ENCODE measurements around the gene NIT2.

Gene NIT2

DNA sequence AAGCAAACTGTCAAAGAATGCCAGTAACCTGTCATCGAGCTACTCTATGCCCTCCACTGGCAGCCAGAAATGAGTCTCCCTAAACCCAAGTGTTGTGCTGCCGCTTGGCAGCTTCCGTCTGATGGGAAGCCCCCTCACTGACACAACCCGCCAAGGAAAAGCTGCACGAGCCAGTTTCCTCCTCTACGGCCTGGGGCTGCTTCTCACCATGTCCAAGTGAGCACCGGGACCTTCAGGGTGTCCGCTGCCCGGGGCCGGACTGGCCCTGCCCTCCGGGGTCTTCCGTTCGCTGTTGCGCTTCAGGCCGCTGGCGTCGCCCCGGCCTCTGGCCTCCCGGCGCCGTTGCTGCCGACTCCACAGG, 65.8 kb downstream of the NIT2 start:
- no peak for DNase-seq

DNA sequence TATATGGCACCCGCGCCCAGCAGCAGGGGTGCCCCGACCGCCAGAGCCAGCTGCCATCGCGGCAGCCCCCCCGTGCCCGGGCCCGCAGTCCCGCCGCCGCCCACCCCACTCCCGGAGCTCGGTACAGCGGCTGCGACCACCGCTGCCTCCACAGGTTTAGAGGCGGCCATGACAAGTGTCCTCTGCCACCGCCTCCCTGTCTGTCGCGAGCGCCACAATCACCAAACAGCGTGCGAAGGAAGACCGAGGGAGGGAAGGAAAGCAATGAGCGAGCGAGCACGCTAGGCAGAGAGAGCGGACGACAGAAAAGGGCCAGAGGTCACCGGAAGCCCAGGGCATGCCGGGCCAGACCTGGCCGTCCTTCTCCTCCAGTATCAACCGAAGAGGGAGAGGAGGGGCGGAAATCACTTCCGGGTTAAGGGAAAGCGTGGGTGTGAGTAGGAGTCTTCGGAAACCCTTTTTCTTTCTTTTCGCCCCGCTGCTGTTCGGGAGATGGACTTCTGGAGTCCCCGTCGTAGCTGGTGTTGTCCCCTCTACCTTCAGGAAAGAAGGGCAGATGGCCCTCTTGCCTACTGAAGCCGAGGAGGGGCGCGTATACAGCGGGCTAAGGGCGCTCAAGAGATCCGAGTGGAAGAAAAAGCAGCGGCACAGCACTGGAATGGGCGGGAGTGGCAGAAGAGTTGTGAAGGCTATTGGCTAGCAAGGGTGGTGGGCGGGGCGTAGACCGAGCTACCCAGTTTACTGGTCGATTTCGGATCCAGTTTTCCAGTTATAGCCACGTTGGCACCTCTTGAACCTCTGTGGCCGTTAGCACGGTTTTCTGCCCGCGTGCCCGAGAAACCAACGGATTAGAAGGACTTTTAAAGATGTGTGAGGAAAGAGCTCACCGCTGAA, 66.5 kb downstream of the NIT2 start, which contains the start of the genes LNP1 and TOMM70:
TSS of gene LNP1 (plus strand) at position 760 of the 894 bp plus-strand sequence. CDS start 28,191 bp downstream, outside the sequence.
TSS of gene TOMM70 (minus strand) at position 310 of the 894 bp plus-strand sequence. CDS start at position 170, 140 bp downstream.
- DNase-seq: peak; percentile 98

DNA sequence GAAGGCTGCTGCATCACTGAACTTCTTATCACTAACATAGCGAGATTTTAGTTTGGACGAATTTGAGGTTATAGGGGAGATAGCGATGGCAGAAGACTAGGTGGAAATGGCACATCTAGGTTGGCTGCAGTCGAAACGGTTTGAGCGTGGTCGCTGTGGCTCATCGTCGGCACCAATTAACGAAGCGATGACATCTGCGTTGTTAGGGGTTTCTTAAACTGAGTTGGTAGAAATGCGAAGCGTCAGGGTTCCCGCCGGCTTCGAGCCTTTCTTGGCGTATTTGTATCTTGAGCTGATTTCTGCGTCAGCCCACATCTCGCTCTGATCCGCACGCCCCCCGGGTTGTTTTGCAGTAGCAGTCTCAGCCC, 67.1 kb downstream of the NIT2 start:
- no peak for DNase-seq

DNA sequence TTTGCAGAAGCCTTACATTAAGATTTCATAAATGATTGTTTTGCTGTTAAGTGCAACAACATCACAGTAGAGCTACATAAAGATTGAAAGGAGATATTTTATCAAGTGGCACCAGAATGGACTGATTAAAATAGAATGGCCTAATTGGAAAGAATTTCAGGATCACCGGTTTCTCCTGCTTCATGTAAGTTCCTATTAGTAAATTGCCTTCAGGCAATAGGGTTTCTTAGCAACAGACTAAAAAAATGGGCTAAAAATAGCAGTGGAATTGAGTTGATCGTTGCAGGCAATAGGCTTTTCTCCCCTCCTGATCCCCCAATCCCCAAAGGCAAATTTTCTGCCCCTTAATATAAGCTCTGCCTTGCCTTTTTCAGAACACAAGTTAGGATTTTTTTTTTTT, 67.7 kb downstream of the NIT2 start:
- DNase-seq: peak; percentile 26

DNA sequence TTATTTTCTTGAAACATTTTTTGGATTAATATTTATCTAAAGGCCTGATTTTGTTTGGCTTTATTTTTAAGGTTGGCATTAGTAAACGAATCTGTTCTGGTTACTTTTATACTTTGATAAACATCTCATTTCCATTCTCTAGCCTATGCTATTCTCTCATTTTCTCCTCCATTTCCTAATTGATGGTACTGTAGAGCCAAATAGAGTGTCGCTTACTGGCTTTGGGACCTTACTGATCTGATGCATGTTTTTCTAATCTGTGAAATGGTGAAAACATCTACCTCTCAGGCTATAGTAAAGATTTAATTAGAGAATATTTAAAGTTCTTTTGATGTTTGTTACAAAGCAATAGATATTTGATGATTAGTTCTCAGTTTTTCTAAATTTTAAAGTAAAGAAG, 68.3 kb downstream of the NIT2 start:
- DNase-seq: no peak

DNA sequence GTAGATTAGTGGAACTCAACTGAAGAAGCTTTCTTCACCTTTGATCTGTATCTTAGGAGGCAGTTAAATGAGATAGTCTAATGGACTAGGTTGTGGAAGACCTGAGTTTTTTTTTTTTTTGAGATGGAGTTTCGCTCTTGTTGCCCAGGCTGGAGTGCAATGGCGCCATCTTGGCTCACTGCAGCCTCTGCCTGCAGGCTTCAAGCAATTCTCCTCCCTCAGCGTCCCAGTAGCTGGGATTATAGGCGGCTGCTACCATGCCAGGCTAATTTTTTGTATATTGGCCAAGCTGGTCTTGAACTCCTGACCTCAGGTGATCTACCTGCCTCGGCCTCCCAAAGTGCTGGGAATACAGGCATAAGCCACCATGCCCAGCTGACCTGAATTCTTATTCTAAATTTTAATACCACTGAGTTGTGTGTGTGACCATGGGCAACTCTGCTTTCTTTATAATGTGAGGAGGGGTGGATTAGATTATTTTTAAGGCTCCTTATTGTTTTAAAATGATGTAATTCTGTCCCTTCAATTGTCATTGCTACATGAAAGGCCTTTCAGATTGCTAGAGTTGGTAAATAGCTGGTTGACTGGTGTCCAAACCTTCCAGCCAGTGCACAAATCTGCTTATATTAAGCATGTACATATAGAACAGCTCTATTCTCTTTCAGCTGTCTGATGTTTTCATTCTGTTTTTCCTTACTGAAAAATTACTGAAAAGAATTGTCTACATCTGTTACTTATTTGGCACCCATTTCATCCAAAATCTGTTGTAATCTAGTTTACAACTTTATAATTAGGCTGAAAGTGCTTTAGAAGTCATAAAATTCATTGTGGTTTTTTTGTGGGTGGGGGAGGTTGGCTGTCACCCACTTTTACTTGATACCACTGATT, 69.0 kb downstream of the NIT2 start:
- DNase-seq: no peak

DNA sequence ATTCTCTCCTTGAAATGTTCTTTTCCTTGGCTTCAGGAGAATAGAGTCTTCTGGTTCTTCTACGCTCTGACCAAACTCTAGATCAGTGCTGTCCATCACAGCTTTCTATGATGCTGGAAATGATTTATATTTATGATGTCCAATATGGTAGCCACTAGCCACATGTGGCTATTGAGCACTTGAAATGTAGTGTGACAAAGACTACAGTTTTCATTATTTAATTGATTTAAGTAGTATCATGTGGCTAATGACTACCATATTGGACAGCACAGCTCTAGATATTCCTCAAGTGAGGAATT, 69.6 kb downstream of the NIT2 start:
- DNase-seq: no peak

DNA sequence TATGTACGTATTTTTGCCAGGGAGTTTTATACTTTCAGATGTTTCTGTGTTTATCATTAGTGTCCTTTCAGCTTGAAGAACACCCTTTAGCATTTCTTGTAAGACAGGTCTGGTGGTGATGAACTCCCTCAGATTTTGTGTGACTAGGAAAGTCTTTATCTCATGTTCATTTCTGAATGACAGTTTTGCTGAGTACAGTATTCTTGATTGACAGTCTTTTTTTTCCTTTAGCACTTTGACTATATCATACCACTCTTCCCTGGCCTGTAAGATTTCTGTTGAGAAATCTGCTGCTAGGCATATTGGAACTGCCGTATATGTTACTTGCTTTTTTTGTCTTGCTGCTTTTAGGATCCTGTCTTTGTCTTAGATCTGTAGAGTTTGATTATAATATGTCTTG, 72.6 kb downstream of the NIT2 start:
- no peak for DNase-seq

DNA sequence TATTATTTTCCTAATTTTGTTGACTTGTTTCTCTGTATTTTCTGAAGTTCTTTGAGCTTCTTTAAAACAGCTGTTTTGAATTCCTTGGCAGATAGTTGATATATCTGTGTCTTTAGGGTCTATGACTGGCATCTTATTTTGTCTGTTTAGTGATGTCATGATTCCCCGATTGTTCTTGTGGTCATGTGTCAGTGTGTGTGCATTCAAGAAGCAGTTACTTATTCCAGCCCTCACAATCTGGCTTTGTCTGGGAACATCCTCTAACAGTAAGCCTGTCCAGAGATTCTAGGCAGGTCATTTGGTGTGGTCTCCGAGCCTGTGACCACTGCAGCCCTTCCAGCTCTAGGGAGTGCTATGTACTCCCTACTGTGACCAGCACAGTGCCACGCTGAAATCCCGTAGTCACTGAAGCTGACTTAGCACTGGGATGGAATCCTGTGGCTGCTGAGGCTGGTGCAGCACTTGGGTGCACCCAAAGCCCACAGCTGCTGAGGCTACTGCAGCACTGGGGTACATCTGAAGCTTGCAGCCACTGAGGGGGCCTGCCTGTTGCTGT, 73.5 kb downstream of the NIT2 start:
- no peak for DNase-seq

Measured in NCI-H1694 treated with DMSO at 0.1 percent for 48 hours (cell line).